Right lobe of liver (tissue), 4 donors: ENCODE data around the gene RGPD3.
"Not testable (repeated sequence)": the region's sequence is repeated elsewhere in the genome, so short reads cannot be mapped to it uniquely, and the experiment has no call there.

Experiments used
- POLR2A ChIP-seq: fragments of 450-650 bp; IDR thresholded peaks from one replicate; pipeline ENCODE4 v1.6.1; 2017; ENCODE audit warnings: antibody characterized with exemption, mild to moderate bottlenecking
- TF ChIP-seq, protein P1 (sequence below), 4 donors: fragments of 200-600 bp in 3 of 4; fragments of 450-650 bp in 1 of 4; IDR thresholded peaks; one replicate each; pipeline versions ENCODE4 v1.5.1 to v1.8.0; 2016 to 2022; ENCODE audit warnings: antibody characterized with exemption in 4 of 4, mild to moderate bottlenecking in 2 of 4
- donor health status: DM: no; HTN: no; CAD: no.
- donor health status: DM: no; HTN: no; CAD: no.
- donor health status: DM: no; HTN: yes; CAD: no.

DNA sequence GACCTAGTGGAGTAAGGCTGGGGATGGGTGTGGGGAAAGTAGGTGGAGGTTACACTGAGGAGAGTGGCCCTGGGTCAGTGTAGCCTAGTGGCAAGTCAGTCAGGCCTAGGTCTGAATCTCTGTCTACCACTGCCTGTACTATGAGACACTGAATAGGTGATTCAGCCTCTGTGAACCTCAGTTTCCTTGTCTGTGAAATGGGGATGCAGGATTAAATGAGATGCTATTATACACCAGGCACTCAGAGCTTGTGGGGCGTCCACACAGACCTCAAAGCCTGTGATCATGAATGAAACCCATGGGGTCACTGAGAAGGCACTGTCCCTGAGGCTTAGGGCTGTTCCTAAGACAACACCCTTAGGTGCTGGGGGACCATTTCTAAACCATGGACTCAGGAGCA, 30.3 kb upstream of the RGPD3 start:
- TF ChIP-seq, protein P1, sequence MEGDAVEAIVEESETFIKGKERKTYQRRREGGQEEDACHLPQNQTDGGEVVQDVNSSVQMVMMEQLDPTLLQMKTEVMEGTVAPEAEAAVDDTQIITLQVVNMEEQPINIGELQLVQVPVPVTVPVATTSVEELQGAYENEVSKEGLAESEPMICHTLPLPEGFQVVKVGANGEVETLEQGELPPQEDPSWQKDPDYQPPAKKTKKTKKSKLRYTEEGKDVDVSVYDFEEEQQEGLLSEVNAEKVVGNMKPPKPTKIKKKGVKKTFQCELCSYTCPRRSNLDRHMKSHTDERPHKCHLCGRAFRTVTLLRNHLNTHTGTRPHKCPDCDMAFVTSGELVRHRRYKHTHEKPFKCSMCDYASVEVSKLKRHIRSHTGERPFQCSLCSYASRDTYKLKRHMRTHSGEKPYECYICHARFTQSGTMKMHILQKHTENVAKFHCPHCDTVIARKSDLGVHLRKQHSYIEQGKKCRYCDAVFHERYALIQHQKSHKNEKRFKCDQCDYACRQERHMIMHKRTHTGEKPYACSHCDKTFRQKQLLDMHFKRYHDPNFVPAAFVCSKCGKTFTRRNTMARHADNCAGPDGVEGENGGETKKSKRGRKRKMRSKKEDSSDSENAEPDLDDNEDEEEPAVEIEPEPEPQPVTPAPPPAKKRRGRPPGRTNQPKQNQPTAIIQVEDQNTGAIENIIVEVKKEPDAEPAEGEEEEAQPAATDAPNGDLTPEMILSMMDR (IDR thresholded peaks at IDR 0.05): not testable (repeated sequence)
- TF ChIP-seq POLR2A: not testable (repeated sequence)
